ENCODE results near the gene SLC25A18. TPM values are rescaled to one million over a fixed set of nuclear protein-coding genes. Genes with fewer than 3 reads are reported as not detected.

SLC25A18 gene
- total RNA-seq, 1 experiment from 2014 or later: 2.1 TPM

DNA sequence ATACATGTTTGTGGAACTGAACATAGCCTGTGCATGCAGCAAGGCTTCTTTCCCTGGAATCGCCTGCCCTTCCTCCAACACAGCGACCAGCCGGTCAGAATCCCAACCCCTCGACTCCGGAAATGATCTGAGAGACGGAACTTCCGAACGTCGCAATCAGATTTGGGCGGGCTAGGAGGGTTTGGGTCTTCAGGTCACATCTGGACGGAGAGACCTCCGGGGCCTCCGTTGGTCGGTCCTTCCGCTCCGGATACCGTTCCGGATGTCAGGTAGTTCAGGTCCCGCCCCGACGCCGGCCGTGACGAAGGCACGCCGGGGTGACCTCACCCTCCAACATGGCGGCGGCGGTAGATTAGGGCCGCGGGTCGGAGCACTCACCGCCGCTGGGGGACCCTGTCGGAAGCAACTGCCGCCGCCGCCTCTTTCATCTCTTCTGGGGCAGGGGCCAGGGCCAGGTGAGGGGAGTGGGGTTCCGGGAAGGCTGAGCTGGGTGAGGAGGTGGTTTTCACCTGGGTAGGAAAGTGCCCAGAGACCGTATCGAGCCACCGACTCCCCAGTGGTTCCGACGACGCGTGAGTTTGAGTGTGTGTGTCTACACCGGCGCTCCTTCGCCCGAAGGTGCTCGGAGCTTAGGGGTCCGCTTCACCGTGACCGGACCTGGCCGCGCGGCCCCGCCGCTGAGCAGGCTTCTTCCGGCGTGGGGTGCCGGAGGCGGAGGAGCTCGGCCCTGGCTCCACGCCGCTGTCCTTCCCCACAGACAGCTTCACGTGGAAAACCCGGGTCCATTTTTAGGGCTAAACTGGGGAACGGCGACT lies 75.3 kb downstream of the SLC25A18 start, which contains the start of gene BCL2L13 (continued):
- TF ChIP-seq ARID4B (CRISPR knock-in tag; IDR thresholded peaks at IDR 0.05; ENCODE audit: borderline replicate concordance): peak; percentile 70
- 0 out of 2 replicates have a peak, but pooled peaks have one; percentile 22 for TF ChIP-seq ESRRA (CRISPR knock-in tag; IDR thresholded peaks at IDR 0.05; ENCODE audit: borderline replicate concordance)
- peak; percentile 81; the same call in 1 of the 2 replicates for TF ChIP-seq JUN (CRISPR knock-in tag; IDR thresholded peaks at IDR 0.05)
- peak; percentile 25; the same call in 1 of the 2 replicates for TF ChIP-seq MAX (CRISPR knock-in tag; IDR thresholded peaks at IDR 0.05)
- TF ChIP-seq, protein P1, sequence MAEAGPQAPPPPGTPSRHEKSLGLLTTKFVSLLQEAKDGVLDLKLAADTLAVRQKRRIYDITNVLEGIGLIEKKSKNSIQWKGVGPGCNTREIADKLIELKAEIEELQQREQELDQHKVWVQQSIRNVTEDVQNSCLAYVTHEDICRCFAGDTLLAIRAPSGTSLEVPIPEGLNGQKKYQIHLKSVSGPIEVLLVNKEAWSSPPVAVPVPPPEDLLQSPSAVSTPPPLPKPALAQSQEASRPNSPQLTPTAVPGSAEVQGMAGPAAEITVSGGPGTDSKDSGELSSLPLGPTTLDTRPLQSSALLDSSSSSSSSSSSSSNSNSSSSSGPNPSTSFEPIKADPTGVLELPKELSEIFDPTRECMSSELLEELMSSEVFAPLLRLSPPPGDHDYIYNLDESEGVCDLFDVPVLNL (CRISPR knock-in tag; IDR thresholded peaks at IDR 0.05; ENCODE audit: borderline replicate concordance, low read depth): 0 out of 2 replicates have a peak, but pooled peaks have one; percentile 50
- TF ChIP-seq CBFB (CRISPR knock-in tag; IDR thresholded peaks at IDR 0.05; ENCODE audit: low read depth): no peak
- TF ChIP-seq FOXP4 (CRISPR knock-in tag; IDR thresholded peaks at IDR 0.05): peak; percentile 30; the same call in 1 of the 2 replicates
- TF ChIP-seq ZNF232 (CRISPR knock-in tag; IDR thresholded peaks at IDR 0.05): 0 out of 2 replicates have a peak, but pooled peaks have one; percentile 74
- no peak for TF ChIP-seq ZNF396 (CRISPR knock-in tag; IDR thresholded peaks at IDR 0.05; ENCODE audit: borderline replicate concordance)
- TF ChIP-seq ZNF121 (CRISPR knock-in tag; IDR thresholded peaks at IDR 0.05): no peak
- no peak for TF ChIP-seq PREB (CRISPR knock-in tag; IDR thresholded peaks at IDR 0.05; ENCODE audit: borderline replicate concordance)
- peak; percentile 88 for TF ChIP-seq CREM (CRISPR knock-in tag; IDR thresholded peaks at IDR 0.05)
- peak; percentile 76 for TF ChIP-seq FOXP1 (CRISPR knock-in tag; IDR thresholded peaks at IDR 0.05; ENCODE audit: borderline replicate concordance)
- TF ChIP-seq USF1 (CRISPR knock-in tag; IDR thresholded peaks at IDR 0.05): peak; percentile 65
- peak; percentile 77 for TF ChIP-seq GABPB1 (CRISPR knock-in tag; IDR thresholded peaks at IDR 0.05)
- TF ChIP-seq ETV6 (CRISPR knock-in tag; IDR thresholded peaks at IDR 0.05): 0 out of 2 replicates have a peak, but pooled peaks have one; percentile 21
- peak; percentile 47; the same call in 1 of the 2 replicates for TF ChIP-seq ZNF219 (CRISPR knock-in tag; IDR thresholded peaks at IDR 0.05; ENCODE audit: borderline replicate concordance)
- TF ChIP-seq TEAD1 (CRISPR knock-in tag; IDR thresholded peaks at IDR 0.05): 0 out of 2 replicates have a peak, but pooled peaks have one; percentile 61
- TF ChIP-seq, protein P2, sequence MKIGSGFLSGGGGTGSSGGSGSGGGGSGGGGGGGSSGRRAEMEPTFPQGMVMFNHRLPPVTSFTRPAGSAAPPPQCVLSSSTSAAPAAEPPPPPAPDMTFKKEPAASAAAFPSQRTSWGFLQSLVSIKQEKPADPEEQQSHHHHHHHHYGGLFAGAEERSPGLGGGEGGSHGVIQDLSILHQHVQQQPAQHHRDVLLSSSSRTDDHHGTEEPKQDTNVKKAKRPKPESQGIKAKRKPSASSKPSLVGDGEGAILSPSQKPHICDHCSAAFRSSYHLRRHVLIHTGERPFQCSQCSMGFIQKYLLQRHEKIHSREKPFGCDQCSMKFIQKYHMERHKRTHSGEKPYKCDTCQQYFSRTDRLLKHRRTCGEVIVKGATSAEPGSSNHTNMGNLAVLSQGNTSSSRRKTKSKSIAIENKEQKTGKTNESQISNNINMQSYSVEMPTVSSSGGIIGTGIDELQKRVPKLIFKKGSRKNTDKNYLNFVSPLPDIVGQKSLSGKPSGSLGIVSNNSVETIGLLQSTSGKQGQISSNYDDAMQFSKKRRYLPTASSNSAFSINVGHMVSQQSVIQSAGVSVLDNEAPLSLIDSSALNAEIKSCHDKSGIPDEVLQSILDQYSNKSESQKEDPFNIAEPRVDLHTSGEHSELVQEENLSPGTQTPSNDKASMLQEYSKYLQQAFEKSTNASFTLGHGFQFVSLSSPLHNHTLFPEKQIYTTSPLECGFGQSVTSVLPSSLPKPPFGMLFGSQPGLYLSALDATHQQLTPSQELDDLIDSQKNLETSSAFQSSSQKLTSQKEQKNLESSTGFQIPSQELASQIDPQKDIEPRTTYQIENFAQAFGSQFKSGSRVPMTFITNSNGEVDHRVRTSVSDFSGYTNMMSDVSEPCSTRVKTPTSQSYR (CRISPR knock-in tag; IDR thresholded peaks at IDR 0.05): no peak
- TF ChIP-seq, protein P3, sequence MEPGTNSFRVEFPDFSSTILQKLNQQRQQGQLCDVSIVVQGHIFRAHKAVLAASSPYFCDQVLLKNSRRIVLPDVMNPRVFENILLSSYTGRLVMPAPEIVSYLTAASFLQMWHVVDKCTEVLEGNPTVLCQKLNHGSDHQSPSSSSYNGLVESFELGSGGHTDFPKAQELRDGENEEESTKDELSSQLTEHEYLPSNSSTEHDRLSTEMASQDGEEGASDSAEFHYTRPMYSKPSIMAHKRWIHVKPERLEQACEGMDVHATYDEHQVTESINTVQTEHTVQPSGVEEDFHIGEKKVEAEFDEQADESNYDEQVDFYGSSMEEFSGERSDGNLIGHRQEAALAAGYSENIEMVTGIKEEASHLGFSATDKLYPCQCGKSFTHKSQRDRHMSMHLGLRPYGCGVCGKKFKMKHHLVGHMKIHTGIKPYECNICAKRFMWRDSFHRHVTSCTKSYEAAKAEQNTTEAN (CRISPR knock-in tag; IDR thresholded peaks at IDR 0.05): peak; percentile 86; the same call in 1 of the 2 replicates
- no peak for TF ChIP-seq NR1H2 (CRISPR knock-in tag; IDR thresholded peaks at IDR 0.05)
- no peak for TF ChIP-seq TEAD4 (CRISPR knock-in tag; IDR thresholded peaks at IDR 0.05)
- peak; percentile 62; the same call in 1 of the 2 replicates for TF ChIP-seq KAT7 (CRISPR knock-in tag; IDR thresholded peaks at IDR 0.05; ENCODE audit: borderline replicate concordance)
